ENCODE measurements around the gene C17orf113.

- TF ChIP-seq CTCF (IDR thresholded peaks at IDR 0.05), result no peak
- TF ChIP-seq POLR2A (IDR thresholded peaks at IDR 0.05), result no peak
Observed at GRCh38 chr17:42000413-42001133, 49.8 kb downstream of the C17orf113 start.
